Esophagus squamous epithelium (tissue), 4 donors: ENCODE data around the gene APOC1.

Experiments used
- POLR2A ChIP-seq, 4 donors: fragments of 450-650 bp; IDR thresholded peaks; one replicate each; pipeline ENCODE4 v1.6.1; 2017; ENCODE audit warnings: antibody characterized with exemption in 4 of 4, mild to moderate bottlenecking in 4 of 4, moderate library complexity in 3 of 4
- TF ChIP-seq, protein P1 (sequence below), 6 experiments: fragments of 450-650 bp in 4 of 6; fragments of 200-600 bp in 2 of 6; sonication (generic) in 2 of 6; IDR thresholded peaks; one replicate each; pipeline ENCODE4 v1.5.1; 2016 to 2019; ENCODE audit warnings: antibody characterized with exemption in 6 of 6, mild to moderate bottlenecking in 4 of 6, moderate library complexity in 4 of 6

GRCh38 chr19:44942067-44942571 is 27.7 kb downstream of the APOC1 start, which contains the start of gene APOC4:
- TF ChIP-seq, protein P1, sequence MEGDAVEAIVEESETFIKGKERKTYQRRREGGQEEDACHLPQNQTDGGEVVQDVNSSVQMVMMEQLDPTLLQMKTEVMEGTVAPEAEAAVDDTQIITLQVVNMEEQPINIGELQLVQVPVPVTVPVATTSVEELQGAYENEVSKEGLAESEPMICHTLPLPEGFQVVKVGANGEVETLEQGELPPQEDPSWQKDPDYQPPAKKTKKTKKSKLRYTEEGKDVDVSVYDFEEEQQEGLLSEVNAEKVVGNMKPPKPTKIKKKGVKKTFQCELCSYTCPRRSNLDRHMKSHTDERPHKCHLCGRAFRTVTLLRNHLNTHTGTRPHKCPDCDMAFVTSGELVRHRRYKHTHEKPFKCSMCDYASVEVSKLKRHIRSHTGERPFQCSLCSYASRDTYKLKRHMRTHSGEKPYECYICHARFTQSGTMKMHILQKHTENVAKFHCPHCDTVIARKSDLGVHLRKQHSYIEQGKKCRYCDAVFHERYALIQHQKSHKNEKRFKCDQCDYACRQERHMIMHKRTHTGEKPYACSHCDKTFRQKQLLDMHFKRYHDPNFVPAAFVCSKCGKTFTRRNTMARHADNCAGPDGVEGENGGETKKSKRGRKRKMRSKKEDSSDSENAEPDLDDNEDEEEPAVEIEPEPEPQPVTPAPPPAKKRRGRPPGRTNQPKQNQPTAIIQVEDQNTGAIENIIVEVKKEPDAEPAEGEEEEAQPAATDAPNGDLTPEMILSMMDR (IDR thresholded peaks at IDR 0.05) = no peak
- no peak for TF ChIP-seq POLR2A (IDR thresholded peaks at IDR 0.05)
